Cardiac fibroblast (primary cell): ENCODE measurements around the gene KRT5.

Source experiments
- DNase-seq, 2 donors: peaks; one replicate each; pipeline versions ENCODE4 v3.0.0 to v3.0.0-alpha.2; 2010; ENCODE audit warnings: low read depth in 2 of 2
- H3K4me3 ChIP-seq, 2 donors: replicated peaks in 1 of 2; 1 replicate in 1 of 2; 2 replicates in 1 of 2; pipeline ENCODE4 v1.5.1; 2011; ENCODE audit warnings: low read depth in 2 of 2, low read length in 2 of 2, mild to moderate bottlenecking in 2 of 2, moderate library complexity in 1 of 2
- TF ChIP-seq, protein P1 (sequence below): IDR thresholded peaks from one replicate; pipeline ENCODE4 v1.5.1; 2011; ENCODE audit warnings: low read depth, mild to moderate bottlenecking, low read length, inconsistent platforms

KRT5 gene

DNA sequence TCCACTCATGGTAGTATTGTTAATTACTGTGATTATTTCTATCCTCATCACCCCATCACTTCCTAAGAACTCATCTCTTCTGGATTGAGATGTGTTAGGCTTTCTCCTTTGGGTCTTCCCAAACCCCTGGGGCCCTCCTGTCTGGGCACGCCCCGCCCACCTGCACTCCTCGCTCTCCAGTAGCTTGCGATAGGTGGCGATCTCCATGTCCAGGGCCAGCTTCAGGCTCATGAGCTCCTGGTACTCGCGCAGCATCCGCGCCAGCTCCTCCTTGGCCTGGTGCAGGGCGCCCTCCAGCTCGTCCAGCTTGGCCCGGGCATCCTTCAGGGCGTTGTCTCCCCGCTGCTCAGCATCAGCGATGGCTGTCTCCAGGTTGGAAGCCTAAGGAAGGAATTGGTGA is 25.9 kb upstream of the KRT5 start:
- H3K4me3 ChIP-seq = no peak overlapping the region
- TF ChIP-seq, protein P1, sequence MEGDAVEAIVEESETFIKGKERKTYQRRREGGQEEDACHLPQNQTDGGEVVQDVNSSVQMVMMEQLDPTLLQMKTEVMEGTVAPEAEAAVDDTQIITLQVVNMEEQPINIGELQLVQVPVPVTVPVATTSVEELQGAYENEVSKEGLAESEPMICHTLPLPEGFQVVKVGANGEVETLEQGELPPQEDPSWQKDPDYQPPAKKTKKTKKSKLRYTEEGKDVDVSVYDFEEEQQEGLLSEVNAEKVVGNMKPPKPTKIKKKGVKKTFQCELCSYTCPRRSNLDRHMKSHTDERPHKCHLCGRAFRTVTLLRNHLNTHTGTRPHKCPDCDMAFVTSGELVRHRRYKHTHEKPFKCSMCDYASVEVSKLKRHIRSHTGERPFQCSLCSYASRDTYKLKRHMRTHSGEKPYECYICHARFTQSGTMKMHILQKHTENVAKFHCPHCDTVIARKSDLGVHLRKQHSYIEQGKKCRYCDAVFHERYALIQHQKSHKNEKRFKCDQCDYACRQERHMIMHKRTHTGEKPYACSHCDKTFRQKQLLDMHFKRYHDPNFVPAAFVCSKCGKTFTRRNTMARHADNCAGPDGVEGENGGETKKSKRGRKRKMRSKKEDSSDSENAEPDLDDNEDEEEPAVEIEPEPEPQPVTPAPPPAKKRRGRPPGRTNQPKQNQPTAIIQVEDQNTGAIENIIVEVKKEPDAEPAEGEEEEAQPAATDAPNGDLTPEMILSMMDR = no peak
- no peak for DNase-seq

DNA sequence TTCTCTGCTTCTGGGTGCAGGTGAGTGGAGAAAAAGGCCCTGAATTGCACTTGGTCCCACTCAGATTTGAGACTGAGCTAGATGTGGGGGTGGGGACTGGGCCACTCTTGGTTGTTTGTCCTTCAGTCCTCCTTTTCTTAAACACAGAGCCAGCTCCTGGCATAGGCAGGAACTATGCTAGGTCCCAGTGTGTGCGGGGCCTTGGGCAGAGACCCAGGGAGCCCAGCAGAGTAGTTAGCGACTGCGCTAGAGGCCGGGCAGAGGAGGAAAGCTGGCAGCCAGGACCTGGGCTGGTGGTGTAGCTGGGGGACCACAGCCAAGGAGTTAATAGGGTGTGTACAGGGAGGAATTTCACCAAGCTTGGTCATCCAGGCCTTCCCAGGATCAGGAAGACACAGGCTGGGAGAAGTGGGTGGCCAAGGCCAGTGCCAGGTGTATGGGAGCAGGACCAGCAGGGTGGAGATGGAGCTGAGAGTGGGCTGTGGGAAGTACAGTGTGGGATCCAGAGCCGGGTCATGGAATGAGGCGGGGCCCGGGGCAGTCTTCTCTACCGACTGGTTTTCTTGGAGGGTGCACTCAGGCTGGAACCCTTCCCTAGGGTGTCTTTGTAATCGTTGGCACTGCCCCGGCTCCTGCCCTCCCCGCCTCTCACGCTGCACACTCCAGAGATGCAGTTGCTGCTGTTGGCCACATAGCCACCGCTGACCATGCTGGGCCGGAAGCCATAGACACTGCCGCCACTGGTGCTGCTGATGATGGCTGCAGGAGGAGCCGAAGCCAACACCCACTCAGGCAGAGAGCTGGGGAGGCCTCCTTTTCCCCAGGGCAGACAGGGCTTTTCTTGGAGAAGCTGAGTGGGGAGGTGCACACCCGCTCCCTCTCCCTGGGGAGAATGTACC is 24.0 kb upstream of the KRT5 start:
- DNase-seq = peak in 1 of 2 donors; percentile 5
- H3K4me3 ChIP-seq = no peak overlapping the region
- TF ChIP-seq, protein P1 = peak; percentile 15

DNA sequence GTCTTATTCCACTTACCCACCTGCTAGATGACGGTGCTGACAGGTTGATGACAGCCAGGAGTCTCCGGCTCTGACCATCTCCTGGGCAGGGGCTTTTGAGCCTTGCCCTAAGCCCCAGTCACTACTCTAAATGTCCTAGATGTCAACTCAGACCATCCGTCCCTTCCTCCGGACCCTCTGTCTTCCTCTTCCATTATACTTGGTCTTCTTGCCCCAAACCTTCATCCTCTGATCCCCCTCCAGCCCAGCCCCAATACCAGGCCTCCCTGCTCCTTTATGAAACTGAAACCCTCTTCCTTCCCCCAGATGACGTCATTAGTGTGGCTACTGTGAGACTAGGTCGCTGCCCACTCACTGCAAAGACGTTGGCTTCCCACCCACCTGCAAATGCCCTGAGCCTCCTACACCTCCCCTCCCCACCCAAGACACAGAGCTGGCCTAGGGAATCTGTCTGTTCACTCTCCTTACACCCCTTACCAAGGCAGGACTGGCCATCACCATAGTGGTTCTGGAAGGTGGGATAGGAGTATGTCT is 22.7 kb upstream of the KRT5 start:
- no peak overlapping the region for H3K4me3 ChIP-seq
- TF ChIP-seq, protein P1 = no peak
- no peak for DNase-seq

DNA sequence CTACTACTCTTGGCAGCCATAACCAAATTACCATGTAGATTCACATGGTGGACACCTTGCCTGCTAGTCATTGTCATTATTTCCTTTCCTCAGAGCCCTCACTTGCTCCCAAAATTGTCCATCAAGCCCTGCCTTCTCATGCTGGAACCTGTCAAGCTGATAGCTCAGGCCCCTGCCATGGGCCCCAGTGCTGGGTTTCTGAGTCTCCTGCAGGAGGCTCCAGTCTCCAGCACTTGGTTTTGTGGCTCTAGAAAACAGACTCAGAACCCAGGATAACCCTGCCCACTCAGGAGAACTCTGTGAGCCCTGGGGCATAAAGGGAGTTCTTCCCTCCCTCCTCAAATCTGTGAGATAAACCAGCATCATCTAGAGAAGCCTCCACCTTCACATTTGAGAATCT is 22.0 kb upstream of the KRT5 start:
- TF ChIP-seq, protein P1 = no peak
- no peak for DNase-seq
- no peak overlapping the region for H3K4me3 ChIP-seq

DNA sequence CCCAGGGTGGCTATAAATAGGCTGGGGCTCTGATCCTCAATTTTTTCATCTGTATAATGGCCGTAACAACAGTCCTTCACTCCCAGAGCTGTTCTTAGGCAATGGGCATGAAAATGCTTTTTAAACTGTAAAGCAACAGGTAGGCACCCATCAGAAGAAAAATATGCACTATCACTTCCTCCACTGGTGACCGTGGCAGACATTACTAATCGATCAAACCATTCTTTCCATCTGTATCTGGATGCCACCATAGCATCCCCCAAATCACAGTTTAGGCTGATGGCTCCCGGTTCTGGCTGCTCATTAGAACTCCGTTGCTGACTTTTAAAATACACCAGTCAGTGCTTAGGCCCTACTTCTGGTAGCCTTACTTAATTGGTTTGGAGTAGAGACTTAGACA is 21.5 kb upstream of the KRT5 start:
- no peak for DNase-seq
- no peak overlapping the region for H3K4me3 ChIP-seq
- TF ChIP-seq, protein P1 = no peak

DNA sequence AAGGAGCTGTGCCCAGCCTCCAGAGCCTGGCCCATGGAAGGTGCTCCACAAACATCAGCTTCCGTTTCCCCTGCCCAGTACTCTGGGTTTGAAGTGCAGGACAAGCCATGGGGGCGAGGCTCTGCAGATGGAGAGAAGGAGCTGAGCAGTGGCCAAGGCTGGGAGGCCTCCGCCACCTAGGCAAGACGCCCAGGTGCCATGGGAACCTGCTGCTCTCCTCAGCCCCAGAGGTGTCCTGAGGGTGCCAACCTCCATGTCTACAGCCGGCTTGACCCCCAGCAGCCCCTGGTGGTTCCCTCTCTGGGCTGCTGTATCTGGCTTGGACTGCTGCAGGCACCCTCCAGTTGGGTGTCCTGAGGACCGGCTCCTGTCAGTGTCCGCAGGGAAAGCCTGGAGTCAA is 20.3 kb upstream of the KRT5 start:
- no peak overlapping the region for H3K4me3 ChIP-seq
- DNase-seq = no peak
- TF ChIP-seq, protein P1 = no peak
